KG1 (cell line): Measurements from ENCODE around the gene EVI5.
"Not testable (repeated sequence)": the region's sequence is repeated elsewhere in the genome, so short reads cannot be mapped to it uniquely, and the experiment has no call there.

Source experiments
- DNase-seq: peaks from one replicate; lab custom pipeline; 2025; lab: John Stamatoyannopoulos, UW

EVI5 gene

DNA sequence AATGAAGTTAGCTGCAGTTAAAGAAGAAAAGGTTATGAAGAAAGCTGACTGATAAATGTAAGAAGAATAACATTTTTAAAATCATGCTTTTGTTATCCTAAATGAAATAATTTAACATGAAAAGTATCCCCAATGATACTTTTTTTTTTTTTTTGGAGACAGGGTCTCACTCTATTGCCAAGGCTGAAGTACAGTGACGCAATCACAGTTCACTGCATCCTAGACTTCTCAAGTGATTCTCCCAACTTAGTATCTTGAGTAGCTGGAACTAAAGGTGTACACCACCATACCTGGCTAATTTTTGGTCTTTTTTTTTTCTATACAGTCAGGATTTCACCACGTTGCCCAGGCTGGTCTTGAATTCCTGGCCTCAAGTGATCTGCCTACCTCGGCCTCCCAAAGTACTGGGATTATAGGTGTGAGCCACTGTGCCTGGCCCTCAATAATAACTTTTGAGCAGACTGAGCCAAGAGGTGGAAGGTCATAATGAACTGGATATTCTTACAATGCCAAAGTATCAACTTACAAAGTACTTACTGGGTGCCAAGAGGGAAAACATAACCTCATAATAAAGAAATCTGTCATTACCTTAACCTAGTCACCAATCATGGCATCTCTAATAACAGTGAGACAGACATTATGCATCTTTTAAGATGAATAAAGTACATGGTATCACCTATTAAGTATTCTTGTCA lies 94.5 kb downstream of the EVI5 start:
- DNase-seq, result no peak

DNA sequence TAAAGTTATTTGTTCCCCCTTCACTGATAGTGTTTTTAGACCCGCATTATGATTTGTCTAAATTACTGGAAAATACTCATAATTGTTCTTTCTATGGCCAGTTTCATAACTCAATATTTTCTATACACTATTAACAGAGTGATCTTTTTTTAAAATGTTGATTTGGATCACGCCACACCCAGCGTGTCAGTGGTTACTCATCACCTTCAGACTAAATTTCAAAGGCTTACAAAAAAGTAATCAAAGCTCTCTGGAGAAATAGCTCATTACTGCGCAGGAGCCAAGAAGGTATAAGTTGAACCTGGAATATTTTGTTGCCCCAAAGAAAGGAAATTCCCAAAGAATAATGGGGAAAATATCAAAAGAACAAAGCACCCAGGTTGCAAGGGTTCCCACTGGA lies 104.9 kb downstream of the EVI5 start:
- DNase-seq, result no peak

DNA sequence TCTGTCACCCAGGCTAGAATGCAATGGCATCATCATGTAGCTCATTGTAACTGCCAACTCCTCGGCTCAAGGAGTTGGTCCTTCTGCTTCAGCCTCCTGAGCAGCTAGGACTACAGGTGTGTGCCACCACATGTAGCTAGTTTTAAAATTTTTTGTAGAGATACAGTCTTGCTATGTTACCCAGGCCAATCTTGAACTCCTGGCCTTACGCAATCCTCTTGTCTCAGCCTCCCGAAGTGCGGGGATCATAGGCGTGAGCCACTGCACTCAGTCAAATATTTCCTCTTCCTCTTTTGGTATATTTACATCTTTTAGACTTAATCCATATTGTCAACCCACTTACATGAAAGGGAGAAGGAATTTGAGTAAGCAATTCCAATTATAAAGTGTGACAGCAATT lies 121.1 kb downstream of the EVI5 start:
- DNase-seq, result no peak

DNA sequence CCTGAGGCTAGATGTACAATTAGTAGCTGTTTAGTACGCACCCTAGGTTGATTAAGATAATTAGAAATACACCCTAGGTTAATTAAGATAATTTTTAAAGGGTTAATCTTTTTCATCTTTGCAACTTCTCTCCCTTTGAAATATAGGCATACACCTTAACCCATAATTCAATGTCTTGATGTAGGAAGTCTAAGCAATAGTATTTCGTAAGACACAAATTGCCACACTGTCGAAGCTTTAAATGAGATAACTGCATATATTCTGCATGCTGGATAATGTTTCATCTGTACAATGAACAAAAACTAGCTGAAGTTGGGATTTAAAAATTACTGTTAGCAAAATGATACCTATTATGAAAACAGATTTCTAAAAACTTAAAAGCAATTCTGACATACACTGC lies 122.9 kb downstream of the EVI5 start:
- no peak for DNase-seq

DNA sequence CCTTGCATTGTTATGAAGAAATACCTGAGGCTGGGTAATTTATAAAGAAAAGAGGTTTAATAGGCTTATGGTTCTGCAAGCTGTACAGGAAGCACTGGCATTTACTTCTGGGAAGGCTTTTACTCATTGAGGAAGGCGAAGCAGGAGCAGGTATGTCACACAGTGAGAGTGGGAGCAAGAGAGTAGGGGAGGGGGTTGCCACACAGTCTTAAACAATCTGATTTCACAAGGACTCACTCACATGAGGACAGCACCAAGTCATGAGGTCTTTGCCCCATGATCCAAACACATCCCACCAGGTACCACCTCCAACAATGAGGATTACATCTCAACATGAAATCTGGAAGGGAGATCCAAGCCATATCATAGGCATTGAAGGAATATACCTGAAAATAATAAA lies 127.2 kb downstream of the EVI5 start:
- DNase-seq, result no peak

DNA sequence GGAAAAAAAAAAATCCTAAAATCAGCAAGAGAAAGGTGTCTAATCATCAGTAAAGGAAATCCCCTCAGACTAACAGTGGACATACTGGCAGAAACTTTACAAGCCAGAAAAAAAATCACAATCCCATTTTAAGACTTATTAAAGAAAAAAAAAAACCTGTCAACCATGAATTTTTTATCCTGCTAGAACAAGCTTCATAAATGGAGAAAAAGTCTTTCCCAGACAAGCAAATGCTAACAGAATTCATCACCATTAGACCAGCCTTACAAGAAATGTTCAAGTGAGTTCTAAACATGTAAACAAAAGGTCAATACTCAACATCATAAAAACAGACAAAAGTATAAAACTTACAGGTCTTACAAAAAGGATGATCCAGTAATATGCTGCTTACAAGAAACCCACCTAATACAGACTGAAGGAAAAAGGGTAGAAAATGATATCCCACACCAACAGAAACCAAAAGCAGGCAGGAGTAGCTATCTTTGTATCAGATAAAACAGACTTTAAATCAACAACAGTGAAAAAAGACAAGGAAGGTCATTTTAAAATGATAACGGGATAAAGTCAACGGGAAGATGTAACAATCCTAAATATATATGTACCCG lies 129.6 kb downstream of the EVI5 start:
- DNase-seq, result no peak

DNA sequence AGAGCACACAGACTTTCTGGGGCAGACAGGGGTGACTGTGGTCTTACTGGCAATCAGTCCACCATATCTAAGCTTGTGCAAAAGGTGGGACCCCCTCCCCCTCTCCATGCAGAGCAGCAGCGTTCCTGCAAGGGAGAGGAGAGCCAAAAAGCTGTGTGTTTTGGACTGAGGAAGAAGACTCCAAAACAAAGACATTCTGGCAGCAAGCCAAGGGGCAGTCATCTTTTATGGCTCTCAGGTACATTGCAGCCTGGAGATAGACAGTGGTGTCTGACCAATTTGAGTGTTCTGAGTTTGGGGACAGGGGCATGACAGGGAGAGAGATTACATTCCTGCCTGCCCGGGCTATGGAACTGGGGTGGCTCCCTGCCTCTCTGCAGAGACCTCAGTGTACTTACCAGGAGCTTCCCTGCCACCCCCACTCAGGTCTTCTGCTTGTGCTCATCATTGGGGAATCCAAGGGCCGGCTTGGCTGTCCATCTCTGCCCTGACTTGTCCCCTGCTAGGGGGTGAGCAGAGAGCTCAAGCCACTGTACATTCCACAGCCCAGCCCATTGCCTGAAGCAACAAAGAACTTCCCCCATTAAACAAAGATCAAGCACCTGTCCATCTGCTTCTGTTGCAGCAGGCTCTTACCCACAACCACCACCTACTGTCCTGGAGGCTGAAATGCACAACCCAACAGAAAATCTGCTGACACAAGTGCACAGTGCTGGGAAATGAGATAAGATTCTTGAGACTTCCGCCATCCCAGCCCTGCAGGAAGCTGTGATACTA lies 131.1 kb downstream of the EVI5 start:
- no peak for DNase-seq

DNA sequence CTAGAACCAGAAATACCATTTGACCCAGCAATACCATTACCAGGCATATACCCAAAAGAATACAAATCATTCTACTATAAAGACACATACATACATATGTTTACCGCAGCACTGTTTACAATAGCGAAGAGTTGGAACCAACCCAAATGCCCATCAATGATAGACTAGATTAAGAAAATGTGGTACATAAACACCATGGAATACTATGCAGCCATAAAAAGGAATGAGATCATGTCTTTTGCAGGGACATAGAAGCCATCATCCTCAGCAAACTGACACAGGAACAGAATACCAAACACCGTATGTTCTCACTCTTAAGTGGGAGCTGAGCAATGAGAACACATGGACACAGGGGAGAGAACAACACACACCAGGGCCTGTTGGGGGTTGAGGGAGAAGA lies 144.2 kb downstream of the EVI5 start:
- DNase-seq, result not testable (repeated sequence)

DNA sequence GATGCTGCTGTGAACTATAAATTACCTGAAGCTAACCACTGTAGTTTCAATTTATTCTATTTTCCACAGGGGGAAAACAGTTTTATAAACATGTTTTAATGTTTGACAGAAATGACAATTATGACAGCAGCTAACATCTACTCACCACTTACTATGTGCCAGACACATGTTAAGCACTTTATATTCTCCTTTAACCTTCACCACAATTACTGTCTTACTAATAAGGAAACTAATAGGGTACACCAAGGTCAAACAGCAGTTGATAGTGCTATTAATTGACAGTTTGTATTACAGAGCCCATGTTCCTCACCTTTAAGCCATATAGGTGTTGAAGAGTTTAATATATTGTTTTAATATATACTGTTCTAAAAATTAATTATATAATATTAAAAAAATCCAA lies 146.4 kb downstream of the EVI5 start:
- DNase-seq, result no peak

DNA sequence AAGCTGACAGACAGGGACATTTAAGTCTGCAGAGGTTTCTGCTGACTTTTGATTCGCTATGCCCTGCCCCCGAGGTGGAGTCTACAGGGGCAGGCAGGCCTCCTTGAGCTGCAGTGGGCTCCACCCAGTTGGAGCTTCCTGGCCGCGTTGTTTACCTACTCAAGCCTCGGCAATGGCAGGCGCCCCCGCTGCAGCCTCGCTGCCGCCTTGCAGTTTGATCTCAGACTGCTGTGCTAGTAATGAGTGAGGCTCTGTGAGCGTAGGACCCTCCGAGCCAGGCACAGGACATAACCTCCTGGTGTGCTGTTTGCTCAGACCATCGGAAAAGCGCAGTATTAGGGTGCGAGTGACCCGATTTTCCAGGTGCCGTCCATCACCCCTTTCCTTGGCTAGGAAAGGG lies 149.7 kb downstream of the EVI5 start:
- DNase-seq, result not testable (repeated sequence)

DNA sequence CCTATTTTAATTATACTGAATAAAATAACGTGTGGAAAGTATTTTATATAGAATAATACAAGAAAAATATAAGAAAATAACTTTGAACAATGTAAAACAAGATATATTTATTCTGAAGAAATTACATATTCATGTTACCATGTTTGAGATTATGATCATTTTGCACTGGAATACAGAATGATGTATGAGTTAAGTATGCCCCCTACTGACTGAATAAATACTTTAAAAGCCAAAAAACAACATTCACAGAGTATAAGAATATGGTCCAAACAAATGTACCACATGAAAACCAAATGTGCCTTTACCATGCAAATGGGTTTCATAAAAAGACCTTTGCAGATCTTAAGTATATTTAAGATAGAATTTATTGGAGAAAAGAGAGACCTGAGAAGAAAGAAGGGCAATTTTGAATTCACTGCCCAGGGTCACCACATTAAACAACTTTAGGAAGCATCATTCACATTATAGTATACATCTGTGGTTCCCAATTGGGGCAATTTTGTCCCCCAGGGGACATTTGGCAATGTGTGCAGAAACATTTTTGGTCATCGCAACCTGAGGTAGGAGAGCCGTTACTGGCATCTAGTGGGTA lies 161.6 kb downstream of the EVI5 start:
- no peak for DNase-seq

DNA sequence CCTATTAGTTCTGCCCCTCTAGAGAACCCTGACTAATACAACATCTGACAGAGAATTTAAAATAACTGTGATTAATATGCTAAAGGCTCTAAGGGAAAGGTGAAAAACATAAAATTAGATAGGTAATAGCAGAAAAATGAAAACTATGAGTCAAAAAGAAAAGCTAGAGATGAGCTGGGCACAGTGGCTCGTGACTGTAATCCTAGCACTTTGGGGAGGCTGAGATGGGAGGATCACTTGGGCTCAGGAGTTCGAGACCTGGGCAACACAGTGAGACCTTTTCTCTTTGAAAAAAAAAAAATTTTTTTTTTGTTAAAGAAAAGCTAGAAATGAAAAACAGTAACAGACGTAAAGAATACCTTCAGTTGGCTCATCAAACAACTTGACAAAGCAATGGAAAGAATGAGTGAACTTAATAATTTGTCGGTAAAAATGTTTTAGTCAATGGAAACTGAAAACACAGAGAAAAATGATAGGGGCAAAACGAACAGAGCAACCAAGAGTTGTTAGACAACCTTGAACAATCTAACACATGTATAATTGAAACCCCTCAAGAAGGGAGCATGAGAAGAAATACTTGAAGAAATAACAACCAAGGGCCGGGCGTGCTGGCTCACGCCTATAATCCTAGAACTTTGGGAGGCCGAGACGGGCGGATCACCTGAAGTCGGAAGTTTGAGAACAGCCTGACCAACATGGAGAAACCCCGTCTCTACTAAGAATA lies 165.3 kb downstream of the EVI5 start:
- no peak for DNase-seq

DNA sequence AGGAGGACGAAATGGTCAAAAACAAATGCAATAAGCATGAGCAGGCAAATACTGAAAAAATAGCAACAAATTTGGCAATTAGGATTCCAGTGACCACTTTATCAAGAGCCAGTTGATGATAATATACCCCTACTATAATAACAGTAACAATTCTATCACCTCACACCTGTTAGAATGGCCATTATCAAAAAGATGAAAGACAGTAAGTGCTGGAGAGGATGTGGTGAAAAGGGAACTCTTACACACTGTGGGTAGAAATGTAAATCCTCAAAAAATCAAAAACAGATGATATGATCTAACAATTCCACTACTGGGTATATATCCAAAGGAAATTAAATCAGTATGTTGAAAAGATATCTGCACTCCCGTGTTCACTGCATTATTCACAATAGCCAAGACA lies 183.9 kb downstream of the EVI5 start:
- no peak for DNase-seq

DNA sequence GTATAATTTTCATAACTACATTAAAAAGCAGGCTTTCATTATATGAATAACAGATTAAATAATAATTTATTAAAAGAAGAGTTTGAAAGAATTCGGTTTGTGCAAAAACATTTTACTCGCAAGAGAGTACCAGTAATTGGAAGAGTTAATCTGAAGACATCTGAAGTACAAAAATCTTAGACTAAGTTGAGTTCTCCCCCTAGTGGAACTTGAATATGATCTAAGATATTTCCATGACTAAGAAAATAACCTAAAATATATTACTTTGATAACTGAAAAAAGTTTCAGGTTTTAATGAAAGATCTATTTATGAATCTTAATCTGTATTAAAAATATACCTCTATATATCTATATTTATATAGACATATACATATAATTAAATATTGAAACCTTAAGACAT lies 185.7 kb downstream of the EVI5 start:
- no peak for DNase-seq

DNA sequence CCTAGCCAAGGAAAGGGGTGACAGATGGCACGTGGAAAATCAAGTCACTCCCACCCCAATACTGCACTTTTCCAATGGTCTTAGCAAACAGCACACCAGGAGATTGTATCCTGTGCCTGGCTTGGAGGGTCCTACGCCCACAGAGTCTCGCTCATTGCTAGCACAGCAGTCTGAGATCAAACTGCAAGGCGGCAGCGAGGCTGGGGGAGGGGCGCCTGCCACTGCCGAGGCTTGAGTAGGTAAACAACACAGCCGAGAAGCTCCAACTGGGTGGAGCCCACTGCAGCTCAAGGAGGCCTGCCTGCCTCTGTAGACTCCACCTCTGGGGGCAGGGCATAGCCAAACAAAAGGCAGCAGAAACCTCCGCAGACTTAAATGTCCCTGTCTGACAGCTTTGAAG lies 195.5 kb downstream of the EVI5 start:
- not testable (repeated sequence) for DNase-seq

DNA sequence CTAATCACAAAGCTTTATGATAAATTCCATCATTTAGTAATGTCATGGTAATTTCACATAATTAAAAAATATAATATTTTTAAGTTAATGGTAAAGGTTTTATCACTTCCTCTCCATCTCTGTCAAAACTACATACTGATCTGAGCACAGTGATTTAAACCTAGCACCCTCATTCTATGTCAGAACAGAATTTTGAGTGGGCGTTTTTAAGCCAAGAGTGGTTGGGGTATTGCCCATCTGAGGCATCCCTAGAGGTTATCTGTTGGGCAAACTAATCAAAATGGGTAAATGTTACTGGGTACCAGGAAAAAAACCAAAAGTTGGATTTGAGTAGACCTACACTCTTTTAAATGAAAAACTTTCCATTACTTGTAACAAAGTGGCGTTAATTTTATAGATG lies 197.5 kb downstream of the EVI5 start:
- DNase-seq, result no peak

DNA sequence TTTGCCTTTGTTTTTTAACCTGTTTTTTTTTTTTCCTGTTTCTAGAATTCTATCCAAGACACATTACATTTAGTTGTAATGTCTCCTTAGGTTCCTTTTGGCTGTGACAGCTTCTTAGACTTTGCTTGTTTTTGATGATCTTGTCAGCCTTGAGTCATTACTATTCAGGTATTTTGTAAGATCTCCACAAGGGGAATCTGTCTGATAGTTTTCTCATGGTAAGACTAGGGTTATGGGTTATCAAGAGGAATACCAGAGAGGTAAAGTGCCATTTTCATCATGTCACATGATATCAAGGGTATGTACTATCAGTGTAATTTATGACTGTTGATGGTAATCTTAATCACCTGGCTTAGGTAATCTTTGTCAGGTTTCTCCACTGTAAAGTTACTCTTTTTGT lies 199.1 kb downstream of the EVI5 start:
- DNase-seq, result no peak

DNA sequence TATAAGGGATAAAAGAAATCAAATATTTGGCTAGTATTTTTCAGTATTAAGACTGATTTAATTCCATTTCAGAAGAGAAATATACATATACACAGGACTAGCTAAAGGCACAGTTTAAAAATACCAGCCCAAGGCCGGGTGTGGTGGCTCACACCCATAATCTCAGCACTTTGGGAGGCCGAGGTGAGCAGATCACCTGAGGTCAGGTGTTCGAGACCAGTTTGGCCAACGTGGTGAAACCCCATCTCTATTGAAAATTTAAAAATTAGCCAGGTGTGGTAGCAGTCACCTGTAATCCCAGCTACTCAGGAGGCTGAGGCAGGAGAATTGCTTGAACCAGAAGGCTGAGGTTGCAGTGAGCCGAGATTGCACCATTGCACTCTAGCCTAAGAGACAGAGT lies 200.1 kb downstream of the EVI5 start:
- not testable (repeated sequence) for DNase-seq

DNA sequence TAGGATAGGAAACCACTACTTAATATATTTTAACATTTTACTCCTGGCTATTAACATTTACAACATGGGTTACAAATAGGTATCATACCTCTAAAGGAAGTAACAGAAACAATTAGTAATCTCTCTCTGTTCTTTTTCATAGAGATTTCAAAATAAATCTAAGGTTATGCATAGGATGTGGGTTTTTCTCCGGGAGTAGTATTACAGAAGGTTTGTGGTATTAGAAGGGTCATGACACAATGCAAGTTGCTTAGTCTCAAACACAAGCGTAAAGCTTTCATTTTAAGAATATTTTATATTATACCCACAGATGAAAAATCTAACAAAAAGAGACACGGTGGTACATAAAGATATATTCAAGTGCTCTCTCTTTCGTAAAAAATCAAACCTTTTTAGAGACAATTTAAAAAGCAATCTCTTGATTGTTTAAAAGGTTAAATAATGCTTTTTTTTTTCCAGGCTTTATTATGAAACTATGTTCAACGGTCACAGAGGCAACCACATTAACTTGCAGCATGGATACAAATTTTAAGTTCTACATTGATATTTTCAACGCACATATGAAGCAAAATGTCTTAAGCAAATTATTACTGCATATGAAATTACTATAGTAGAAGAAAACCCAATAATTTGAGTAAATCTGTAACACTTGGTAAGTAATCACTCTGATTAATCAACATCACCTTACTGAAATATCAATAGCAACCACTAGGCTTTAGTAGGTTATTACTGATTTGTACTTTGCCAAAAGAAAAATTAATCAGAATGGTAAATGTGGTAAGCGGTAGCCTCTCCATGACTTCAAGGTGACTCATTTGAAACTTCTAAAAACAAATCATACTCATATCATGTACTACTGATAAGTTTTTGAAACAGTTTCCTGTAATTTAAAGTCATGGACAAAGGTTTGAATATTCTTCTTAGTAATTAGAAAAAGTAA lies 200.8 kb downstream of the EVI5 start:
- DNase-seq, result no peak

DNA sequence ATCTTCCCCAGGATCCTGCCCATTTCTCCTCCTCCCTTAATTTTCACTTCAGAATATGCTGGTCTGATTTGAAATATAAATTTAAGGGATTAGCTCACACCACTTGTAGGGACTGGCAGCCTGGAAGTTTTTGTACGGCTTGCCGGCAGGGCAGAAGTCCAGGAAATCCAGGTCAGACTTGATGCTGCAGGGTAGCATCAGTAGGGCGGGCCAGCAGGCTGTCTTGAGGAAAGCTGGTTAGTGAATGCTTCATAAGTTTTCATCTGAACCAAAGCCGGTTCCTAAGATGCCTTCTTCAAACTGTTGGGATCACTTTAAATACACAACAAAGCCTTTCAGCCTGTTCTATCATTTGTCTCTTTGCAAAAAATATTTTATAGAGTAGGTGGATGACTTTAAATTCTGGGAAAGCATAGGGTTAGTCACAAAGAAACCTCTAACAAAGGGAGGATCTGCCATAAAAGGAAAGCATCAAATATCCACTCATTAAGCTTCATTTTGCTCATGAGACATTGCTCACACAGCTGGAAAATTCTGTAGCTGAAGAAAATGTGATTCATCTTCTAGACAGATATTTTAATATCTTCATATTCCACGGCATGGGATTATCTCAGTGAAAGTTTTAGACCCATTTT lies 207.5 kb downstream of the EVI5 start:
- no peak for DNase-seq

DNA sequence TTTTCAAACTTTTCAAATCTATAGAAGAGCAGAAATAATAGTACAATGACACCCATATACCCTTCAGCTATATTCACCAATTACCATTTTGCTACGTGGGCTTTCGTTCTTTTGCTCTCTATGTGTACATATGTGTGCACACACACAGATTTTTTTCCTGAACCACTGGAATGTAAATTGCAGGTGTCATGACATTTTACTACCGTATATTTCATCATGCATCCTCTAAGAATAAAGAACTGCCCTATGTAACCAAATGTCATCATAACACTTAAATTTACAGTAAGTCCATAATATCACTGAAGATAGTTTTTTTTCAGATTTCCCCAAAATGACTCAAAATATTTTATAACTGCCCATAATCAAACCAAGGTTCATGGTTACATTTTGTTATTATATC lies 209.8 kb downstream of the EVI5 start:
- no peak for DNase-seq
